Activated CD4-positive, alpha-beta T cell treated with anti-CD3 and anti-CD28 coated beads for 36 hours (primary cell): ENCODE measurements around the gene MRTO4. TPM values are rescaled to one million over a fixed set of nuclear protein-coding genes. Genes with fewer than 3 reads are reported as not detected.
A peak's percentile ranks its signal among the peaks of the same experiment; 100 is the strongest.
"Not testable (repeated sequence)": the region's sequence is repeated elsewhere in the genome, so short reads cannot be mapped to it uniquely, and the experiment has no call there.

Experiments
- ATAC-seq: fragments of 200-7000 bp; cut with Tn5 transposase; one replicate; pipeline ENCODE4 v1.10.0; 2021; ENCODE audit warnings: mild to moderate bottlenecking, moderate library complexity
- CTCF ChIA-PET: fragments of 350-600 bp; sonication (Branson Sonifier 250); formaldehyde crosslinking; loops from one replicate; lab custom pipeline; 2021; ENCODE audit warnings: antibody characterized with exemption; lab: Charles Lee
- POLR2A ChIA-PET: fragments of 350-600 bp; sonication (Branson Sonifier 250); formaldehyde crosslinking; loops from one replicate; lab custom pipeline; 2021; ENCODE audit warnings: antibody characterized with exemption, inconsistent platforms; lab: Charles Lee
- DNase-seq: peaks from one replicate; pipeline ENCODE4 v3.0.0-alpha.2; 2020
- H3K27ac Mint-ChIP-seq: one replicate; pipeline ENCODE4 v1.8.0; 2021; ENCODE audit warnings: mixed read lengths
- H3K27me3 Mint-ChIP-seq: one replicate; pipeline ENCODE4 v1.8.0; 2021; ENCODE audit warnings: mixed read lengths
- H3K36me3 Mint-ChIP-seq: one replicate; pipeline ENCODE4 v1.8.0; 2021; ENCODE audit warnings: low read depth, mixed read lengths
- H3K4me1 Mint-ChIP-seq: one replicate; pipeline ENCODE4 v1.8.0; 2021; ENCODE audit warnings: mixed read lengths
- H3K4me3 Mint-ChIP-seq: one replicate; pipeline ENCODE4 v1.8.0; 2021; ENCODE audit warnings: mild to moderate bottlenecking, moderate library complexity, mixed read lengths
- H3K9me3 Mint-ChIP-seq: one replicate; pipeline ENCODE4 v1.8.0; 2021; ENCODE audit warnings: low read depth, mixed read lengths
- intact Hi-C, 2 experiments: fragments of 100-400 bp; cut with DNase I in 1 of 2; cut with micrococcal nuclease in 1 of 2; formaldehyde crosslinking; loops; one replicate each; pipeline versions ENCODE4 v1.14.2 to v1.15.1; 2022 to 2024; cut with DNase I, micrococcal nuclease
- total RNA-seq, 2 experiments: library from RNA; stranded (reverse); gene quantifications; one replicate each; pipeline ENCODE4 v1.2.3, GENCODE V29; 2021

MRTO4 gene
- total RNA-seq, 2 experiments from 2014 or later: 82.6 to 95.0 TPM

DNA sequence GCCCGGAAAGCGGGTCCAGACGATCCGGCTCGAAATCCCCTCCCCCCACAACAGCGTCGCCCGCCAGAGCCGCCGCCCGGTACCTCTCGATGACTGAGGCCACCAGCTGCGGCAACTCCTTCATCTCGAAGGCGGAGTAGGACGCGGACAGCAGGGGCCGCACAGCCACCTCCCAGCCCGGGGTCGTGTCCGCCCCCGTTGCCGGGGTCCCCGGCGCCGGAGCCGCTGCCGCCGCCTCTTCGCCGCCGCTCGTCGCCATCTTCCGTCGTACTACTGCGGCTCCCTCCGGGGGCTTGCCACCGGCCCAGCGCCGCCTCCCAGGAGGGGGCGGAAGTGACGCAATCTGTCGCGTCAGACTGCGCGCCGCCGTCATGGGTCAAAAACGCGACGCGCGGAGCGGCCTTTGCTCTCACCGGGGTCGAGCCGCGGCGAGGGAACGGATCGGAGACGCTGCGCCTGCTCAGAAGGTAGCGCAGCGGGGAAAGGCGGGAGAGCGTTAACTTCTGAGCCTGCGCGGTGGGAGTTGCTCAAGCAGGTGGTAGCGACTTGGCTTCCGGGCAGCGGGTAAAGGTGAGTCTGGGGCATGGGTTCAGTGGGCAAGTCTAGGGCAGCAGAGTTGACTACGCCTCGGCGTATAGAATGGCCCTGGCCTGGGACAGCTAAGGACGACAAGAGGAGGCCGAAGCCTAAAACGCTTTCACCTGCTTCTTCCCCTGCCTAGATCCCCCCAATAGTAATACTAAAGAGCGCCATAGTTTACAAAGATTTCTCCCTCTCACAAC, 41.4 kb upstream of the MRTO4 start, which contains the start of gene UBR4:
Gene UBR4 (minus strand): TSS at position 277 of the 782 bp plus-strand sequence. CDS start 18 bp downstream, at position 259.
- peaks cover 38% of the 10 kb centered on the region for H3K36me3 Mint-ChIP-seq
- H3K9me3 Mint-ChIP-seq: no peaks in the 10 kb centered on the region
- ChIA-PET POLR2A (interaction anchor here (0.7 to 1.4 kb wide), 7 partner anchors 9 to 283 kb away, joined by 3 to 4 read pairs (median 3); partner anchors contain the start of genes EMC1 and MRTO4), CTCF (interaction anchor here (0.5 to 1.9 kb wide), 8 partner anchors 10 to 497 kb away, joined by 3 to 7 read pairs (median 5); no protein-coding TSS in a partner anchor)
- DNase-seq (peak; percentile 99), ATAC-seq (peak; percentile 90)
- H3K4me3 Mint-ChIP-seq: peak within 1 kb of the TSS; percentile 87
- peak within 1 kb of the TSS; percentile 97 for H3K27ac Mint-ChIP-seq
- H3K4me1 Mint-ChIP-seq: peaks cover 68% of the 10 kb centered on the region
- H3K27me3 Mint-ChIP-seq: no peaks in the 10 kb centered on the region
- intact Hi-C loops: loop anchor here (1.0 to 5.0 kb wide), 17 partner anchors 23 to 1773 kb away; partner anchors contain the start of genes EMC1 (in 2 of the 2), IFFO2 (in 2 of the 2), MRTO4 (in 2 of the 2) and AKR7A2 (in 1 of the 2)

DNA sequence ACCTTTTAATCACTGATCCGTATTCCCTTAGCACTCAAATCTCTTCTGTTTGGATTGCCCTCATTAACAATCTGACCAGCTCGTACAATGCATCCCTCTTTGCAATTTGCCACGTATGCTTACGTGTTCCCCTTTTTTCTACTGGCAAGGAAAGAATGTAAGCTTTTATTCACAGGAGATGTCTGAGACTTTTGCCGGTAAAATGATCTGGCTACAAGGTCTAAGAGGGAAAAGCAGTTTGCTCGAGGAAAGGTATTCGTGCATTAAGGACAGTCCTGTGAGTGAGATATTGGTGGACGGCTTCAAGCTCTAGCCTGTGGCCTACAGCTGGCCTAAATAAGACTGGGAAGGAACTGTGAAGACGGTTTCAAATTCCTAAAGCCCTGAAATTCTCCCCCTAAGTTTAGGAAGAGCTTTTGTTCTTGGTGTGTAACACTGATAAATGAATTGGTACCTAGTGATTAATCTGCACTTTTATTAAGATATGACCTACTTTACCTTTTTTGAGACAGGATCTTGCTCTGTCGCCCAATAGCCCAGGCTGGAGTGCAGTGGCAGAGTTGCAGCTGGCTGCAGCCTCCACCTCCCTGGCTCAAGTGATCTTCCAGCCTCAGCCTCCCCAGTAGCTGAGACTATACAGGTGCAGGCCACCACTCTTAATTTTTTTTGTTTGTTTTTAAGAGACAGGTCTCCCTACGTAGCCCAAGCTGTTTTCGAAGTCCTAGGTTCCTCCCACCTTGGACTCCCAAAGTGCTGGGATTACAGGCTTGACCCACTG, 40.6 kb upstream of the MRTO4 start:
- Mint-ChIP-seq H3K4me1 (peaks cover 62% of the 10 kb centered on the region), H3K9me3 (no peaks in the 10 kb centered on the region), H3K36me3 (peaks cover 41% of the 10 kb centered on the region), H3K27ac (peak overlapping the region; percentile 97), H3K27me3 (no peaks in the 10 kb centered on the region), H3K4me3 (peak overlapping the region; percentile 87)
- POLR2A ChIA-PET: interaction anchor here (0.6 to 1.4 kb wide), 7 partner anchors 10 to 1298 kb away, joined by 3 to 4 read pairs (median 3); no protein-coding TSS in a partner anchor
- intact Hi-C loops: loop anchor here (1.0 to 5.0 kb wide), 13 partner anchors 24 to 386 kb away; partner anchors contain the start of genes IFFO2 (in 2 of the 2), AKR7A2 (in 1 of the 2), ALDH4A1 (in 1 of the 2) and CAPZB (in 1 of the 2)
- DNase-seq (peak; percentile 24), ATAC-seq (no peak)
- CTCF ChIA-PET: interaction anchor here (0.7 to 1.9 kb wide), 9 partner anchors 9 to 327 kb away, joined by 3 to 7 read pairs (median 4); no protein-coding TSS in a partner anchor

DNA sequence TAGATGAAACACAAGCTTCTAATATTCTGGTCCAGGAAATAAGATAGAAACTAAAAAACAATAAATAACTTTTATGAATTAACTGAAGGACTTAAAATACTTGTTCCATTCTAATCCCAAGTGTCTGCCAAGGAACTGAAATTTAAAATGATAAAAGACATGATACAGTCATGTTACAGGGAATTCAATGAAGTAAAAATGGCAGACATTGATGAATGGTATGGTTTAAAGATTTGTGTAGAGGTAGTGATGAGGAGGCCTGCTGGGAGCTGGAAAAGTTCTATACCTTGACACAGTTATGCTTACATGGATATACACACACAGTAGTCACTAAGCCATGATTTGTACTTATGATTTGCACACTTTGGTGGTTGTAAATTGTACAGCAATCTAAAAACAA, 39.4 kb upstream of the MRTO4 start:
- Mint-ChIP-seq H3K27ac (peak overlapping the region; percentile 37), H3K36me3 (peaks cover 36% of the 10 kb centered on the region), H3K27me3 (no peaks in the 10 kb centered on the region), H3K4me1 (peaks cover 51% of the 10 kb centered on the region), H3K4me3 (peak overlapping the region; percentile 34), H3K9me3 (no peaks in the 10 kb centered on the region)
- CTCF ChIA-PET: interaction anchor here (0.8 to 1.9 kb wide), 3 partner anchors 8 to 34 kb away, joined by 4 to 5 read pairs (median 4); no protein-coding TSS in a partner anchor
- POLR2A ChIA-PET: interaction anchor here (0.9 kb wide), 1 partner anchor 22 kb away, joined by 3 read pairs; no protein-coding TSS in a partner anchor
- DNase-seq: no peak
- intact Hi-C loops: loop anchor here in 1 of 2 experiments (5.0 kb wide), 2 partner anchors 45 to 255 kb away; partner anchors contain the start of gene IFFO2
- no peak for ATAC-seq

DNA sequence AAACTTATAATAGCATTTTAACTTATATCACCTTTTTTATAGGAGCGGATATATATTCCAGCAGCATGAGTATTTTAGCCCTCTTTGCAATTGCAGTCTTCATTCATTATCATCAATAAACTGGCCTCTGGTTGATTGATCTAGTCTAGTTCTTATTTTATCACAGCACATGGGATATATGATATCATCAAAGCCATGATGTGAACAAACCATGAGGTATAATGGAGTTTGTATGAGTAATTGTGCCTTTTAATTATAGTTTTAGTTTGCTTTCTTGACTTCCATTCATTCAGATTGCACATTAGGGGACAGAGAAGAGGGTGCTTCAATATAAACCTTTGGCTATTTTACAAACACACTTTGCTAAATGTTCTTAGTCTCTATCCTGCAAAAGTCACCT, 38.0 kb upstream of the MRTO4 start:
- ATAC-seq (no peak), DNase-seq (no peak)
- ChIA-PET POLR2A (no interaction called here), CTCF (no interaction called here)
- Mint-ChIP-seq H3K4me3 (no peak overlapping the region), H3K27ac (peak overlapping the region; percentile 74), H3K27me3 (no peaks in the 10 kb centered on the region), H3K4me1 (peaks cover 38% of the 10 kb centered on the region), H3K36me3 (peaks cover 34% of the 10 kb centered on the region), H3K9me3 (no peaks in the 10 kb centered on the region)
- intact Hi-C loops: loop anchor here in 1 of 2 experiments (5.0 kb wide), 2 partner anchors 46 to 256 kb away; partner anchors contain the start of gene IFFO2

DNA sequence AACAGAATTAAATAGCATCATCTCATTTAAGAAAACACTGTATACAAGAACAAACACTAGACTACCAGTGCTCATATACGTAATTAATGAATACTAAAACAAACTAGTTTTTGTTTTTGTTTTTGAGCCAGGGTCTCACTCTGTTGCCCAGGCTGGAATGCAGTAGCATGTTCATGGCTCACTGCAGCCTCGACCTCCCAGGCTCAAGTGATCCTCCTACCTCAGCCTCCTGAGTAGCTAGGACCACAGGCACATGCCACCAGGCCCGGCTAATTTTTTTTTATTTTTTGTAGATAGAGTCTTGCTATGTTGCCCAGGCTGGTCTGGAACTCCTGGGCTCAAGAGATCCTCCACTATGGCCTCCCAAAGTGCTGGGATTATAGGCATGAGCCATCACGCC, 35.0 kb upstream of the MRTO4 start:
- ATAC-seq, H3K27ac Mint-ChIP-seq, H3K4me3 Mint-ChIP-seq, H3K27me3 Mint-ChIP-seq, intact Hi-C loops, H3K9me3 Mint-ChIP-seq, DNase-seq: not testable (repeated sequence)
- peaks cover 42% of the 10 kb centered on the region for H3K4me1 Mint-ChIP-seq
- POLR2A ChIA-PET: interaction anchor here (0.9 kb wide), 1 partner anchor 10 kb away, joined by 4 read pairs; no protein-coding TSS in a partner anchor
- CTCF ChIA-PET: interaction anchor here (0.6 to 0.8 kb wide), 3 partner anchors 17 to 24 kb away, joined by 3 to 4 read pairs (median 4); no protein-coding TSS in a partner anchor
- H3K36me3 Mint-ChIP-seq: peaks cover 45% of the 10 kb centered on the region

DNA sequence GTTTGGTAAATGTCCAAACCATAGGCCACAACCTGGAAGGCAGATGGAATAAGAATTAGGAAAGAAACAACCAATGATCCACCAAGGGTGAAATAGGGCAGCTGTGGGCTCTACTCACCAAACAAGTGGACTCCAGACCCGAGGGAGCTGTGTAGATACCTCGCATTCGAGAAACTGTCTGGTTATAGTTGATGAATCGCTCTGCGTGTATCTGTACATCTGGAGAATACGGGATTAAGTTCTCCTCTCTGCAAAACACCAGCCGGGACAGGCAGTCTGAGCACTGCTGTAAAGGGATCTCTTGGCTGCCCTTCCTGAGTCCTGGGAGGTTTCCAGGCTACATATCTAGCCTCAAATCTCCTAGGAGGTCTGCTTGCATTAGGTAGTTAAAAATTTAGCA, 32.2 kb upstream of the MRTO4 start:
- ATAC-seq (no peak), DNase-seq (no peak)
- ChIA-PET POLR2A (interaction anchor here (1.0 kb wide), 1 partner anchor 14 kb away, joined by 6 read pairs; no protein-coding TSS in a partner anchor), CTCF (interaction anchor here (0.7 to 1.4 kb wide), 4 partner anchors 8 to 67 kb away, joined by 3 to 5 read pairs (median 4); no protein-coding TSS in a partner anchor)
- Mint-ChIP-seq H3K27ac (no peak overlapping the region), H3K27me3 (no peaks in the 10 kb centered on the region), H3K36me3 (peaks cover 60% of the 10 kb centered on the region), H3K4me3 (no peak overlapping the region), H3K4me1 (peaks cover 16% of the 10 kb centered on the region), H3K9me3 (no peaks in the 10 kb centered on the region)
- intact Hi-C loops: no loop called here

DNA sequence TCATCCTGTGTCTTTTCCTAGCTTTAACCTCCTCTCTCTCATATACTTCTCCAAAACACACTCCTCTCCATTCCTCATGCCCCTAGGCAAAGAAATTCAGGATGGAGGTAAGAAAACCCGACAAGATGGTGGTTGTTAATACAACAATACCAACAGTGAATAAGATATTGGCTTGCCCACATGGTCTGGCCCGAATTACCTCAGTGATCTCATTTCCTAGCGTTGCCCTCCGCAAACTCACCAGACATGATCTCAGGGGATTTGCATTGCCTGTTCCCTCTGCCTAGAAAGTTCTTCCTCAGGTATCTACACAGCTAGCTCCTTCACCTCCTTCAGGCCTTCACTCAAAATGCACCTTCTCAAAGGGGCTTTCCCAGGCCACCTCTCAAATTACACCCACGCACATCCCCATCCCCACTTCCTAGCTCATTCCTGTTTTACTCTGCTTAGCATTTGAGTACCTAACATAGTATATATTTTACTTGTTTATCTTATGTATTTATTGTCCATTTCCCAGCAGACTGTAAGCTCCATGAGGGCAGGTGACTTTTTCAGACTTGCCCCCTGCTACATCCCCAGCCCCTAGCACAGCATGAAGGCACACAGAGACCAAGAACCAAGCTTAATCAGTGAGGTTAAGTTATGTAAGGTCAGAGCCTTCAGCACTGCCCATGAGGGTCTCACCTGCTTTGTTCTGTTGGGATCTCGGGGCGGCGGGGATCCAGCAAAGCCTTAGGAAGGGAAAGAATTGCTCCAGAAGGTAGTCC, 31.3 kb upstream of the MRTO4 start:
- Mint-ChIP-seq H3K4me3 (no peak overlapping the region), H3K36me3 (peaks cover 61% of the 10 kb centered on the region), H3K4me1 (peaks cover 13% of the 10 kb centered on the region), H3K27me3 (no peaks in the 10 kb centered on the region), H3K27ac (peak overlapping the region; percentile 82), H3K9me3 (no peaks in the 10 kb centered on the region)
- ATAC-seq (peak; percentile 39), DNase-seq (peak; percentile 12)
- intact Hi-C loops: no loop called here
- ChIA-PET CTCF (interaction anchor here (0.6 to 2.6 kb wide), 7 partner anchors 9 to 78 kb away, joined by 3 to 9 read pairs (median 4); no protein-coding TSS in a partner anchor), POLR2A (interaction anchor here (0.6 to 1.0 kb wide), 3 partner anchors 15 to 40 kb away, joined by 3 to 6 read pairs (median 5); no protein-coding TSS in a partner anchor)

DNA sequence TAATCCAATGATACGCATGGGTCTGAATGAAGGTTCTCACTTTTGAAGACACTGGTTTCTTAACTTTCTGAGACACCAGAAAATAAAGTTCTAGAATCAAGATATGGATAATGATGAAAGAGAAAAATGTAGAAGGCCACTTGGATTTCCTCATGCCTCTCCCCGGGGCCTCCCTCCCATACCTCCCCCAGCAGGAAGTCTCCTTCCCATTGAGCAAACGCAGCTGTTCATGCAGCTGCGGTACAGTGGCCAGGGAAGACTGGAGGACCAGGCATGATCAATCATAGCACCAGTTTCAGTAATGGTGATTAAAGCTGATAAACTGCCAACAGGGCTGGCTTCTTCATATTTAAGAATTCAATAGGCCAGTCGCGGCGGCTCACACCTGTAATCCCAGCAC, 30.6 kb upstream of the MRTO4 start:
- ChIA-PET POLR2A (interaction anchor here (0.6 kb wide), 1 partner anchor 36 kb away, joined by 3 read pairs; no protein-coding TSS in a partner anchor), CTCF (interaction anchor here (0.6 to 2.6 kb wide), 4 partner anchors 10 to 77 kb away, joined by 3 to 9 read pairs (median 4); no protein-coding TSS in a partner anchor)
- Mint-ChIP-seq H3K27ac (no peak overlapping the region), H3K9me3 (no peaks in the 10 kb centered on the region), H3K4me1 (peaks cover 11% of the 10 kb centered on the region), H3K4me3 (no peak overlapping the region), H3K27me3 (no peaks in the 10 kb centered on the region), H3K36me3 (peaks cover 64% of the 10 kb centered on the region)
- no peak for DNase-seq
- intact Hi-C loops: no loop called here
- no peak for ATAC-seq

DNA sequence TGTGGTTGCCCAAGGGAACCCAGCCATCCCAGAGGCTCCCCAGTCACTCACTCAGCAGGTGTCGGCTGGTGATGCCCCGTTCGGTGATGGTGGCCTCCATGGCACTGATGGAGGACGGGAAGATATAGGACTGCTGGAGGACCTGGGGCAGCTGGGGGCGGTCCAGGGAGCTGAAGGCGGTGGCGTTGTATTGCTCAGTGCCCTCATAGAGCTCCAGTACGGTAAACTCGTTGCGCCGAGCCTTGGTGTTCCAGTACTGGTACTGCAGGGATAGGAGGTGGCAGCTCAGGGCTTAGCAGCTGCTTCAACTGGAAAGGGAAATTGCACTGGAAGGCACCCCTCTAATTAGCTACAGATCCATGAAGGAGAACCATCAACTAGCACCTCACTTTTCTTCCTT, 29.0 kb upstream of the MRTO4 start:
- H3K4me3 Mint-ChIP-seq: no peak overlapping the region
- H3K4me1 Mint-ChIP-seq: peaks cover 11% of the 10 kb centered on the region
- POLR2A ChIA-PET: no interaction called here
- no peak for DNase-seq
- no peaks in the 10 kb centered on the region for H3K9me3 Mint-ChIP-seq
- peaks cover 72% of the 10 kb centered on the region for H3K36me3 Mint-ChIP-seq
- ATAC-seq: no peak
- no peaks in the 10 kb centered on the region for H3K27me3 Mint-ChIP-seq
- intact Hi-C loops: no loop called here
- CTCF ChIA-PET: interaction anchor here (0.7 to 2.6 kb wide), 4 partner anchors 10 to 43 kb away, joined by 3 to 9 read pairs (median 4); no protein-coding TSS in a partner anchor
- no peak overlapping the region for H3K27ac Mint-ChIP-seq
